Measurements from ENCODE around the gene CCDC88A. TPM values are rescaled to one million over a fixed set of nuclear protein-coding genes. Genes with fewer than 3 reads are reported as not detected.
"Not testable (repeated sequence)": the region's sequence is repeated elsewhere in the genome, so short reads cannot be mapped to it uniquely, and the experiment has no call there.

Gene CCDC88A
- total and polyA plus RNA-seq, 2 donors from 2014 or later = 8.2 to 47.6 TPM

DNA sequence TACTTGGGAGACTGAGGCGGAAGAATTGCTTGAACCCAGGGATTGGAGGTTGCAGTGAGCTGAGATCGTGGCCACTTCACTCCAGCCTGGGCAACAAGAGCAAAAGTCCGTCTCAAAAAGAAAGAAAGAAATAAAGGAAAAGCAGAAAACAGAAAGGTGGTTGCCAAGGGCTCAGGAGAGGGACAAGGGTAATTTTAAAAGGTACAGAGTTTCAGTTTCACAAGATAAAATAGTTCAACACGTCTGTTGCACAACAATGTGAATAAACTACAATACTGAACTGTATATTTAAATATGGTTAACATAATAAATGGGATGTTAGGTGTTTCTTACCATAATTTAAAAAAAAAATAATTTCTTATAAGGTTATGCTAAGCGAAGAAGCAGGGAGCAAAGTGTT is 174.2 kb downstream of the CCDC88A start:
- DNase-seq = no peak
- TF ChIP-seq, protein P1, sequence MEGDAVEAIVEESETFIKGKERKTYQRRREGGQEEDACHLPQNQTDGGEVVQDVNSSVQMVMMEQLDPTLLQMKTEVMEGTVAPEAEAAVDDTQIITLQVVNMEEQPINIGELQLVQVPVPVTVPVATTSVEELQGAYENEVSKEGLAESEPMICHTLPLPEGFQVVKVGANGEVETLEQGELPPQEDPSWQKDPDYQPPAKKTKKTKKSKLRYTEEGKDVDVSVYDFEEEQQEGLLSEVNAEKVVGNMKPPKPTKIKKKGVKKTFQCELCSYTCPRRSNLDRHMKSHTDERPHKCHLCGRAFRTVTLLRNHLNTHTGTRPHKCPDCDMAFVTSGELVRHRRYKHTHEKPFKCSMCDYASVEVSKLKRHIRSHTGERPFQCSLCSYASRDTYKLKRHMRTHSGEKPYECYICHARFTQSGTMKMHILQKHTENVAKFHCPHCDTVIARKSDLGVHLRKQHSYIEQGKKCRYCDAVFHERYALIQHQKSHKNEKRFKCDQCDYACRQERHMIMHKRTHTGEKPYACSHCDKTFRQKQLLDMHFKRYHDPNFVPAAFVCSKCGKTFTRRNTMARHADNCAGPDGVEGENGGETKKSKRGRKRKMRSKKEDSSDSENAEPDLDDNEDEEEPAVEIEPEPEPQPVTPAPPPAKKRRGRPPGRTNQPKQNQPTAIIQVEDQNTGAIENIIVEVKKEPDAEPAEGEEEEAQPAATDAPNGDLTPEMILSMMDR (IDR thresholded peaks at IDR 0.05; ENCODE audit: borderline replicate concordance, extremely low read depth, insufficient read depth) = no peak
- no peak for FAIRE-seq
- intact Hi-C loops (cut with DNase I) = no loop called here
- no peak overlapping the region for H3K27ac ChIP-seq (ENCODE audit: low read depth in 2 of 2, low read length in 2 of 2)
- H3K4me1 ChIP-seq (ENCODE audit: control insufficient read depth in 2 of 3, insufficient read depth in 2 of 3, low read depth in 1 of 3, low read length in 3 of 3) = no peaks in the 10 kb centered on the region
- H3K9me3 ChIP-seq (ENCODE audit: control insufficient read depth in 2 of 3, insufficient read depth in 1 of 3, low read length in 3 of 3) = no peaks in the 10 kb centered on the region
- H3K27me3 ChIP-seq (ENCODE audit: control insufficient read depth, insufficient read depth, low read length) = no peaks in the 10 kb centered on the region
- peaks cover 6 to 41% (median 18%) of the 10 kb centered on the region in 3 donors for H3K36me3 ChIP-seq (ENCODE audit: control insufficient read depth in 2 of 3, insufficient read depth in 3 of 3, low read length in 3 of 3)
- H3K4me3 ChIP-seq (ENCODE audit: low read length in 3 of 3) = no peak overlapping the region
- H3K9ac ChIP-seq (ENCODE audit: low read length in 3 of 3) = no peak overlapping the region

DNA sequence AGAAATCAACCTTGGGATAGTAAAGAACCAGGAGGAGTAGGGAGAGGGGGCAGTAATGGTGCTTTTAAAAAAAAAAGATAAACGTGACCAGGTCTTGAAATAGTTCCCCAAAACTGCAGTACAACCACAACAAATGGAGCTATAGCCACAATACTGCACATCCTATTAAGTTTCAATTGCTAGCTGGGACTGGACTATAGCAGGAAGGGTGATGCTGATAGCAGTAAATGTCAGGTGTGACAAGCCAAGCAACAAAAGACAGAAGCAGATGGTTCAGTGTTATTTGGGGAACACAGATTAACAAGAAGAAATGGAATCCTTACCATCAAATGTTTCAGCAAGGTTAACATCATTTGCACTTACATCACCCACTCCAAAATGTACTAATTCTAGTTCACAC is 177.0 kb downstream of the CCDC88A start:
- peaks cover 2 to 37% (median 14%) of the 10 kb centered on the region in 3 donors for H3K36me3 ChIP-seq (ENCODE audit: control insufficient read depth in 2 of 3, insufficient read depth in 3 of 3, low read length in 3 of 3)
- H3K4me3 ChIP-seq (ENCODE audit: low read length in 3 of 3) = no peak overlapping the region
- no peaks in the 10 kb centered on the region for H3K4me1 ChIP-seq (ENCODE audit: control insufficient read depth in 2 of 3, insufficient read depth in 2 of 3, low read depth in 1 of 3, low read length in 3 of 3)
- H3K9me3 ChIP-seq (ENCODE audit: control insufficient read depth in 2 of 3, insufficient read depth in 1 of 3, low read length in 3 of 3) = no peaks in the 10 kb centered on the region
- no peak overlapping the region for H3K27ac ChIP-seq (ENCODE audit: low read depth in 2 of 2, low read length in 2 of 2)
- intact Hi-C loops (cut with DNase I) = no loop called here
- H3K27me3 ChIP-seq (ENCODE audit: control insufficient read depth, insufficient read depth, low read length) = no peaks in the 10 kb centered on the region
- TF ChIP-seq, protein P1 (IDR thresholded peaks at IDR 0.05; ENCODE audit: borderline replicate concordance, extremely low read depth, insufficient read depth) = no peak
- no peak for DNase-seq
- H3K9ac ChIP-seq (ENCODE audit: low read length in 3 of 3) = no peak overlapping the region
- no peak for FAIRE-seq

DNA sequence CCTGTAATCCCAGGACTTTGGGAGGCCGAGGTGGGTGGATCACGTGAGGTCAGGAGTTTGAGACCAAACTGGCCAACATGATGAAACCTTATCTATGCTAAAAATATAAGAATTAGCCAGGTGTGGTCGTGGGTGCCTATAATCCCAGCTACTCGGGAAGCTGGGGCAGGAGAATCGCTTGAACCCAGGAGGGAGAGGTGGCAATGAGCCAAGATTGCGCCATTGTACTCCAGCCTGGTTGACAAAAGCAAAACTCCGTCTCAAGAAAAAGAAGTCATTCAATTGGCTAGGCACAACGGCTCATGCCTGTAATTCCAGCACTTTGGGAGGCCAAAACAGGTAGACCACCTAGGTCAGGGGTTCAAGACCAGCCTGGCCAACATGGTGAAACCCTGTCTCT is 178.1 kb downstream of the CCDC88A start:
- H3K4me3 ChIP-seq (ENCODE audit: low read length in 3 of 3); H3K9me3 ChIP-seq (ENCODE audit: control insufficient read depth in 2 of 3, insufficient read depth in 1 of 3, low read length in 3 of 3); intact Hi-C loops (cut with DNase I); H3K27ac ChIP-seq (ENCODE audit: low read depth in 2 of 2, low read length in 2 of 2); FAIRE-seq; DNase-seq; H3K9ac ChIP-seq (ENCODE audit: low read length in 3 of 3); H3K4me1 ChIP-seq (ENCODE audit: control insufficient read depth in 2 of 3, insufficient read depth in 2 of 3, low read depth in 1 of 3, low read length in 3 of 3); H3K27me3 ChIP-seq (ENCODE audit: control insufficient read depth, insufficient read depth, low read length): not testable (repeated sequence)
- H3K36me3 ChIP-seq (ENCODE audit: control insufficient read depth in 2 of 3, insufficient read depth in 3 of 3, low read length in 3 of 3) = peaks cover 2 to 43% (median 15%) of the 10 kb centered on the region in 3 donors

DNA sequence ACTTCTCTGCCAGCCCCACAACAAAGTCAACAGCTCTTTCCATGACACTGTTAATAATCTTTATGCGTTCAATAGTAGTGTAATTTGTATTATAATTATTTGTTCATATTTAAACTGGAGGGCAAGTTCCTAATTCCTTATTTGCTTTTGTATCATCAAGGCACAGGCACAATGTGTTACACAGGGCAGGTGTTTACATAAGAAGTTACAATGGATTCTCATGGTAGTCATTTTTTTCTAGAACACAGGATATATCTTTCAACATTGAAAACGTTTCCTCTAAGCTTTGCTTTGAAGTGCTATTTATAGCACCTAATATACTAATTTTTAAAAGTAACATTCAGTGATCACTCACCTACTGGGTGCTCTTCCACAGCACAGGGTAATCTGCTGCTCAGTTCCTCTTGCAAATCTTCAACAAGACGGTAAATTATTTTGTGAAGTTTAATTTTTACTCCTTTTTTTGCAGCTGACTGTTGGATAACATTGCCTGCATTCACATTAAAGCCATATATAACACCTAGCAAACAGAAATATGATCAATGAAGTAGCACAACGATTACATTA is 179.9 kb downstream of the CCDC88A start:
- peaks cover 6 to 51% (median 24%) of the 10 kb centered on the region in 3 donors for H3K36me3 ChIP-seq (ENCODE audit: control insufficient read depth in 2 of 3, insufficient read depth in 3 of 3, low read length in 3 of 3)
- H3K27ac ChIP-seq (ENCODE audit: low read depth in 2 of 2, low read length in 2 of 2) = no peak overlapping the region
- TF ChIP-seq, protein P1 (IDR thresholded peaks at IDR 0.05; ENCODE audit: borderline replicate concordance, extremely low read depth, insufficient read depth) = no peak
- intact Hi-C loops (cut with DNase I) = no loop called here
- DNase-seq (no peak), FAIRE-seq (no peak)
- no peak overlapping the region for H3K9ac ChIP-seq (ENCODE audit: low read length in 3 of 3)
- no peak overlapping the region for H3K4me3 ChIP-seq (ENCODE audit: low read length in 3 of 3)
- no peaks in the 10 kb centered on the region for H3K27me3 ChIP-seq (ENCODE audit: control insufficient read depth, insufficient read depth, low read length)
- no peaks in the 10 kb centered on the region for H3K4me1 ChIP-seq (ENCODE audit: control insufficient read depth in 2 of 3, insufficient read depth in 2 of 3, low read depth in 1 of 3, low read length in 3 of 3)
- no peaks in the 10 kb centered on the region for H3K9me3 ChIP-seq (ENCODE audit: control insufficient read depth in 2 of 3, insufficient read depth in 1 of 3, low read length in 3 of 3)

Other genes with a start within 250 kb of the CCDC88A start
- gene CLHC1, start 187.6 kb downstream of the CCDC88A start, total RNA-seq = 14.0 TPM
- gene CLHC1, start 187.6 kb downstream of the CCDC88A start, polyA plus RNA-seq (ENCODE audit: insufficient read depth, low read depth, low replicate concordance) = 8.3 TPM
- gene RPS27A, start 187.2 kb downstream of the CCDC88A start, total RNA-seq = 896 TPM
- 1,835 TPM for gene RPS27A, start 187.2 kb downstream of the CCDC88A start, polyA plus RNA-seq (ENCODE audit: insufficient read depth, low read depth, low replicate concordance)
- 27.3 TPM for gene MTIF2, start 150.6 kb downstream of the CCDC88A start, total RNA-seq
- gene MTIF2, start 150.6 kb downstream of the CCDC88A start, polyA plus RNA-seq (ENCODE audit: insufficient read depth, low read depth, low replicate concordance) = 26.0 TPM
- 54.1 TPM for gene CFAP36, start 99.9 kb upstream of the CCDC88A start, total RNA-seq
- 103 TPM for gene CFAP36, start 99.9 kb upstream of the CCDC88A start, polyA plus RNA-seq (ENCODE audit: insufficient read depth, low read depth, low replicate concordance)
- 66.0 TPM for gene PPP4R3B, start 197.8 kb upstream of the CCDC88A start, total RNA-seq
- 24.0 TPM for gene PPP4R3B, start 197.8 kb upstream of the CCDC88A start, polyA plus RNA-seq (ENCODE audit: insufficient read depth, low read depth, low replicate concordance)